BJ (cell line): Measurements from ENCODE around the gene SLC13A3. TPM values are rescaled to one million over a fixed set of nuclear protein-coding genes. Genes with fewer than 3 reads are reported as not detected.

Experiments used
- CTCF ChIA-PET: fragments of 350-600 bp; formaldehyde crosslinking; extraction: SDS; loops from one replicate; lab custom pipeline; 2021; ENCODE audit warnings: antibody characterized with exemption, inconsistent platforms; lab: Yijun Ruan, JAX
- POLR2A ChIA-PET: fragments of 300-600 bp; sonication (Branson Sonifier 250); formaldehyde crosslinking; extraction: SDS; loops from one replicate; lab custom pipeline; 2021; ENCODE audit warnings: antibody characterized with exemption; lab: Charles Lee
- DNase-seq: peaks from one replicate; pipeline ENCODE4 v3.0.0-alpha.2; 2011; ENCODE audit warnings: low read depth
- H3K27me3 ChIP-seq: 2 replicates; pipeline ENCODE4 v1.6.0; 2011; ENCODE audit warnings: low read length; ENCODE audit not compliant: control insufficient read depth, insufficient read depth
- H3K36me3 ChIP-seq: 2 replicates; pipeline ENCODE4 v1.5.1; 2011; ENCODE audit warnings: low read length; ENCODE audit not compliant: control insufficient read depth, insufficient read depth
- H3K4me3 ChIP-seq: 2 replicates; pipeline ENCODE4 v1.5.1; 2011; ENCODE audit warnings: low read depth, mild to moderate bottlenecking, control low read depth, low read length
- CTCF ChIP-seq: IDR thresholded peaks from 2 replicates; pipeline ENCODE4 v1.5.1; 2011; ENCODE audit warnings: low read depth, mild to moderate bottlenecking, control low read depth, inconsistent platforms, low read length, moderate library complexity; ENCODE audit not compliant: insufficient read depth
- polyA plus RNA-seq: library from polyadenylated mRNA; depleted of rRNA; stranded (reverse); fragments of >200 nt; gene quantifications from 2 replicates; pipeline ENCODE4 v1.2.3, GENCODE V29; 2011

SLC13A3 gene
- polyA plus RNA-seq, 1 experiment, result 3.5 TPM

GRCh38 chr20:46543959-46544358 is 107.3 kb downstream of the SLC13A3 start:
- no peak for DNase-seq
- ChIA-PET CTCF (interaction anchor here (0.9 to 1.6 kb wide), 3 partner anchors 10 to 137 kb away, joined by 4 to 6 read pairs (median 5); no protein-coding TSS in a partner anchor), POLR2A (no interaction called here)
- Histone ChIP-seq H3K27me3 (peaks cover 5% of the 10 kb centered on the region), H3K36me3 (no peaks in the 10 kb centered on the region), H3K4me3 (no peak overlapping the region)
- TF ChIP-seq CTCF, result no peak

DNA sequence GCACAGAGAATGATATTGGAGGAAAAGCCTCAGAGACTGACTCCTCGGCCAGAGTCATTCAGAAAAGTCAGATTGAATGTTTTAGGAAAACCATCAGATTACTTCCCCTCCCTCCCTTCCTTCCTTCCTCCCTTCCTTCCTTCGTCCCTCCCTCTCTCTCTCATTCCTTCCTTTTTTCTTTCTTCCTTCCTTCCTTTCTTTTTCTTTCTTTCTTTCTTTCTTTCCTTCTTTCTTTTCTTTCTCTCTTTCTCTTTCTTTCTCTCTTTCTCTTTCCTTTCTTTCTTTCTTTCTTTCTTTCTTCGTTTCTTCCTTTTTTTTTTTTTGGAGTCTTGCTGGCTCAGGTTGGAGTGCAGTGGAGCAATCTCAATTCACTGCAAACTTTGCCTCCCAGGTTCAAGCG is 108.2 kb downstream of the SLC13A3 start:
- ChIA-PET CTCF (interaction anchor here (1.1 kb wide), 1 partner anchor 19 kb away, joined by 3 read pairs; no protein-coding TSS in a partner anchor), POLR2A (no interaction called here)
- no peak for DNase-seq
- H3K27me3 ChIP-seq, result peaks cover 5% of the 10 kb centered on the region
- no peak overlapping the region for H3K4me3 ChIP-seq
- no peak for TF ChIP-seq CTCF
- H3K36me3 ChIP-seq, result no peaks in the 10 kb centered on the region

DNA sequence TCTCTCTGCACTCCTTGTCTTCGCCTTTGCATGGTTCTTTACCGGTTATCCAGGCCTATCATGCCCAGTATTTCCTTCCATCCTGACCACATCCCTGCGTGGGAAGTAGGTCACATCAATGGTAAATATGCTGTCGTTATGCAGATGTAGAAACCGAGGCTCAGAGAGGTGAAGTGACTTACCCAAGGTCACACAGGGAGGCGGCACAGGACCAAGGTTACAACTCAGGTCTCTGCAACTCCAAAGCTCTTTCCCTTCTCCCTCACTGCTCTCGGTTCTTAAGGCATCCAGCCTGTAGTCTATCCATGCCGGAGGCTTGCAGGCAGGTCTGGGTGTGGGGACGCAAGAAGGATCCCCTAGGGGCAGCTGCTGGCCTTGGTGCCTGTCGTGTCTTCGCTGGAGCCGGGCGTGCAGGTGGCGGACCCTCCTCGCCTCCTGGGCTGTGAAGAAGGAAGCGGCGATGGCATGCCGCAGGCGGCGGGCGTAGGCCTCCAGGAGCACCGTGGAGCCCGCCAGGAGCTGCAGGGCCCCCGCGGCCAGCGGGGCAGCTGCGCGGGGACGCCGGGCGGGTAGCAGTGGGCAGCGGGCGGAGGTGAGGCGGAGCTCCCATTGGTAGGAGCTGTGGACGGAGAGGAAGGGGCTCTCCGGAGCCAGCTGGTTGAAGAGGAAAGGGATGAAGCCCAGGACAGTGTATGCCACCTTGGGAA is 109.9 kb downstream of the SLC13A3 start:
- POLR2A ChIA-PET, result no interaction called here
- CTCF ChIA-PET, result interaction anchor here (2.9 kb wide), 1 partner anchor 8 kb away, joined by 7 read pairs; the partner anchor contains the start of gene OCSTAMP
- no peak for TF ChIP-seq CTCF
- H3K36me3 ChIP-seq, result no peaks in the 10 kb centered on the region
- H3K27me3 ChIP-seq, result peaks cover 5% of the 10 kb centered on the region
- no peak overlapping the region for H3K4me3 ChIP-seq
- no peak for DNase-seq

DNA sequence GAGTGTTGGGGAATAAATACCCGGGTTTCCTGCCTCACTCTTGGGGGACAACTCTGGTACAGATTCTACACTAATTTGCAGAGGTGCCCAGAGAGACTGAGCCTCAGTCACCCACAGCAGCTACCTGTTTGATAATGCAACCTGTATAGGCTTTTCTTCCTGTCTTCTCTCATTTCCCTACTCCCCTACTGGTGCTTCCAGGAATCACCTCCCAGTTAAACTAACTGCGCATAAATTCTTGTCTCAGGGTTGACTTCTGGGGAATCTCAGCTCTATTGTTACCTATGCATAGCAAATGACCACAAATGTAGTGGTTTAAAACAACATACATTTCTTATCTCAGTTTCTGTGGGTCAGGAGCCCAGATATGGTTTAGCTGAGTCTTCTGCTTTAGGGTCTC is 112.1 kb downstream of the SLC13A3 start:
- no peak for DNase-seq
- no peak for TF ChIP-seq CTCF
- ChIA-PET CTCF (interaction anchor here (2.9 kb wide), 1 partner anchor 10 kb away, joined by 7 read pairs; the partner anchor contains the start of gene OCSTAMP), POLR2A (no interaction called here)
- H3K4me3 ChIP-seq, result no peak overlapping the region
- H3K36me3 ChIP-seq, result no peaks in the 10 kb centered on the region
- peaks cover 5% of the 10 kb centered on the region for H3K27me3 ChIP-seq

GRCh38 chr20:46530640-46531039 is 120.6 kb downstream of the SLC13A3 start:
- CTCF ChIA-PET, result no interaction called here

More at GRCh38 chr20:46530640-46531039, 120.6 kb downstream of the SLC13A3 start:
- DNase-seq, result no peak
- POLR2A ChIA-PET, result no interaction called here
- H3K36me3 ChIP-seq, result no peaks in the 10 kb centered on the region
- H3K4me3 ChIP-seq, result no peak overlapping the region
- no peak for TF ChIP-seq CTCF
- no peaks in the 10 kb centered on the region; the same call in 1 of the 2 replicates for H3K27me3 ChIP-seq
